ENCODE data around the gene KPNA2. TPM values are rescaled to one million over a fixed set of nuclear protein-coding genes. Genes with fewer than 3 reads are reported as not detected.

Gene KPNA2
- polyA plus RNA-seq (81.2 and 86.6 TPM in 2 replicates), polyA minus RNA-seq (96.9 and 106 TPM in 2 replicates)

- peak within 1 kb of the TSS; percentile 62 for H3K4me2 ChIP-seq (ENCODE audit: low read length)
- H3K9me3 ChIP-seq (ENCODE audit: low read length): no peaks in the 10 kb centered on the region
- H3F3A ChIP-seq (ENCODE audit: insufficient read depth, low read length, poor library complexity, severe bottlenecking): no peaks in the 10 kb centered on the region
- no peaks in the 10 kb centered on the region for H4K20me1 ChIP-seq (ENCODE audit: insufficient read depth)
- H3K27me3 ChIP-seq (ENCODE audit: insufficient read depth, low read depth, low read length): no peaks in the 10 kb centered on the region
- peak within 1 kb of the TSS; percentile 92 for H3K4me3 ChIP-seq (ENCODE audit: low read length)
- H3K9me2 ChIP-seq (ENCODE audit: insufficient read depth, low read length): no peaks in the 10 kb centered on the region
- H3K79me2 ChIP-seq (replicated peaks; ENCODE audit: insufficient read depth, low read length): peaks cover 25% of the 10 kb centered on the region
- no peak for TF ChIP-seq RAD21 (conservative IDR thresholded peaks at IDR 0.05)
- TF ChIP-seq, protein P1, sequence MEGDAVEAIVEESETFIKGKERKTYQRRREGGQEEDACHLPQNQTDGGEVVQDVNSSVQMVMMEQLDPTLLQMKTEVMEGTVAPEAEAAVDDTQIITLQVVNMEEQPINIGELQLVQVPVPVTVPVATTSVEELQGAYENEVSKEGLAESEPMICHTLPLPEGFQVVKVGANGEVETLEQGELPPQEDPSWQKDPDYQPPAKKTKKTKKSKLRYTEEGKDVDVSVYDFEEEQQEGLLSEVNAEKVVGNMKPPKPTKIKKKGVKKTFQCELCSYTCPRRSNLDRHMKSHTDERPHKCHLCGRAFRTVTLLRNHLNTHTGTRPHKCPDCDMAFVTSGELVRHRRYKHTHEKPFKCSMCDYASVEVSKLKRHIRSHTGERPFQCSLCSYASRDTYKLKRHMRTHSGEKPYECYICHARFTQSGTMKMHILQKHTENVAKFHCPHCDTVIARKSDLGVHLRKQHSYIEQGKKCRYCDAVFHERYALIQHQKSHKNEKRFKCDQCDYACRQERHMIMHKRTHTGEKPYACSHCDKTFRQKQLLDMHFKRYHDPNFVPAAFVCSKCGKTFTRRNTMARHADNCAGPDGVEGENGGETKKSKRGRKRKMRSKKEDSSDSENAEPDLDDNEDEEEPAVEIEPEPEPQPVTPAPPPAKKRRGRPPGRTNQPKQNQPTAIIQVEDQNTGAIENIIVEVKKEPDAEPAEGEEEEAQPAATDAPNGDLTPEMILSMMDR (IDR thresholded peaks at IDR 0.05; ENCODE audit: poor library complexity, severe bottlenecking): no peak
- peak; percentile 91 for TF ChIP-seq POLR2AphosphoS5 (IDR thresholded peaks at IDR 0.05)
- TF ChIP-seq SMC3 (conservative IDR thresholded peaks at IDR 0.05; ENCODE audit: poor library complexity): no peak
- peak; percentile 33 for TF ChIP-seq EP300 (conservative IDR thresholded peaks at IDR 0.05; ENCODE audit: poor library complexity, severe bottlenecking)
- peak; percentile 72 for TF ChIP-seq TAF1 (IDR thresholded peaks at IDR 0.05; ENCODE audit: low read depth)
- TF ChIP-seq MXI1 (conservative IDR thresholded peaks at IDR 0.05; ENCODE audit: poor library complexity, severe bottlenecking): peak; percentile 100
- no peak for TF ChIP-seq EZH2 (IDR thresholded peaks at IDR 0.05; ENCODE audit: borderline replicate concordance, insufficient read depth, low read length, poor library complexity, severe bottlenecking)
- peak; percentile 77 for TF ChIP-seq REST (IDR thresholded peaks at IDR 0.05; ENCODE audit: borderline replicate concordance)
- no peaks in the 10 kb centered on the region for H3K36me3 ChIP-seq (ENCODE audit: insufficient read depth, low read length)
- H2AFZ ChIP-seq (ENCODE audit: low read depth, low read length): peak within 1 kb of the TSS; percentile 48
- peak within 1 kb of the TSS; percentile 96 for H3K27ac ChIP-seq (ENCODE audit: low read length)
- H3K9ac ChIP-seq (ENCODE audit: low read length): peak within 1 kb of the TSS; percentile 94
Measured at GRCh38 chr17:68035523-68036303, at the start of gene KPNA2. Gene KPNA2 (plus strand): TSS chr17:68035735. CDS start chr17:68037133, 1,398 bp downstream.

GRCh38 chr17:67990909-67991308 lies 44.6 kb upstream of the KPNA2 start:
- H3K36me3 ChIP-seq (ENCODE audit: insufficient read depth, low read length): no peaks in the 10 kb centered on the region
- H3F3A ChIP-seq (ENCODE audit: insufficient read depth, low read length, poor library complexity, severe bottlenecking): peaks cover 5% of the 10 kb centered on the region
- no peak overlapping the region for H2AFZ ChIP-seq (ENCODE audit: low read depth, low read length)
- H3K27me3 ChIP-seq (ENCODE audit: insufficient read depth, low read depth, low read length): peaks cover 12% of the 10 kb centered on the region
- H3K9me3 ChIP-seq (ENCODE audit: low read length): no peaks in the 10 kb centered on the region
- TF ChIP-seq TAF1 (IDR thresholded peaks at IDR 0.05; ENCODE audit: low read depth): no peak
- TF ChIP-seq RAD21 (conservative IDR thresholded peaks at IDR 0.05): no peak
- TF ChIP-seq SMC3 (conservative IDR thresholded peaks at IDR 0.05; ENCODE audit: poor library complexity): no peak
- no peak for TF ChIP-seq EZH2 (IDR thresholded peaks at IDR 0.05; ENCODE audit: borderline replicate concordance, insufficient read depth, low read length, poor library complexity, severe bottlenecking)
- TF ChIP-seq, protein P1 (IDR thresholded peaks at IDR 0.05; ENCODE audit: poor library complexity, severe bottlenecking): no peak
- no peak for TF ChIP-seq EP300 (conservative IDR thresholded peaks at IDR 0.05; ENCODE audit: poor library complexity, severe bottlenecking)
- no peak for TF ChIP-seq POLR2AphosphoS5 (IDR thresholded peaks at IDR 0.05)
- no peak for TF ChIP-seq MXI1 (conservative IDR thresholded peaks at IDR 0.05; ENCODE audit: poor library complexity, severe bottlenecking)
- no peak for TF ChIP-seq REST (IDR thresholded peaks at IDR 0.05; ENCODE audit: borderline replicate concordance)
- H3K4me3 ChIP-seq (ENCODE audit: low read length): no peak overlapping the region
- H4K20me1 ChIP-seq (ENCODE audit: insufficient read depth): no peaks in the 10 kb centered on the region
- no peaks in the 10 kb centered on the region for H3K79me2 ChIP-seq (replicated peaks; ENCODE audit: insufficient read depth, low read length)
- H3K27ac ChIP-seq (ENCODE audit: low read length): no peak overlapping the region
- no peak overlapping the region for H3K9ac ChIP-seq (ENCODE audit: low read length)
- H3K4me2 ChIP-seq (ENCODE audit: low read length): no peak overlapping the region
- no peaks in the 10 kb centered on the region for H3K9me2 ChIP-seq (ENCODE audit: insufficient read depth, low read length)
